Measurements from ENCODE around the gene CUL2.

GRCh38 chr10:35007858-35008301 lies 82.3 kb downstream of the CUL2 start:
- TF ChIP-seq EZH2 (IDR thresholded peaks at IDR 0.05; ENCODE audit: borderline replicate concordance, low read length) = no peak
- TF ChIP-seq, protein P1, sequence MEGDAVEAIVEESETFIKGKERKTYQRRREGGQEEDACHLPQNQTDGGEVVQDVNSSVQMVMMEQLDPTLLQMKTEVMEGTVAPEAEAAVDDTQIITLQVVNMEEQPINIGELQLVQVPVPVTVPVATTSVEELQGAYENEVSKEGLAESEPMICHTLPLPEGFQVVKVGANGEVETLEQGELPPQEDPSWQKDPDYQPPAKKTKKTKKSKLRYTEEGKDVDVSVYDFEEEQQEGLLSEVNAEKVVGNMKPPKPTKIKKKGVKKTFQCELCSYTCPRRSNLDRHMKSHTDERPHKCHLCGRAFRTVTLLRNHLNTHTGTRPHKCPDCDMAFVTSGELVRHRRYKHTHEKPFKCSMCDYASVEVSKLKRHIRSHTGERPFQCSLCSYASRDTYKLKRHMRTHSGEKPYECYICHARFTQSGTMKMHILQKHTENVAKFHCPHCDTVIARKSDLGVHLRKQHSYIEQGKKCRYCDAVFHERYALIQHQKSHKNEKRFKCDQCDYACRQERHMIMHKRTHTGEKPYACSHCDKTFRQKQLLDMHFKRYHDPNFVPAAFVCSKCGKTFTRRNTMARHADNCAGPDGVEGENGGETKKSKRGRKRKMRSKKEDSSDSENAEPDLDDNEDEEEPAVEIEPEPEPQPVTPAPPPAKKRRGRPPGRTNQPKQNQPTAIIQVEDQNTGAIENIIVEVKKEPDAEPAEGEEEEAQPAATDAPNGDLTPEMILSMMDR (conservative IDR thresholded peaks at IDR 0.05 in 1 of 2, IDR thresholded peaks at IDR 0.05 in 1 of 2; ENCODE audit: extremely low read depth in 1 of 2, insufficient read depth in 1 of 2, low read depth in 1 of 2, low read length in 2 of 2) = no peak

All from mammary epithelial cell (primary cell).